Hematopoietic multipotent progenitor cell treated with erythropoietin and hydrocortisone succinate and interleukin-3 and kit ligand, for 15 days (in vitro differentiated cells): ENCODE measurements around the gene POT1.

Experiments
- DNase-seq: peaks from one replicate; pipeline ENCODE4 v3.0.0-alpha.2; 2015; ENCODE audit warnings: low spot score

POT1 gene

GRCh38 chr7:124909808-124910207, 19.8 kb downstream of the POT1 start:
- no peak for DNase-seq

GRCh38 chr7:124908259-124908658, 21.4 kb downstream of the POT1 start:
- no peak for DNase-seq

- no peak for DNase-seq
These were observed 22.1 kb downstream of the POT1 start for GRCh38 chr7:124907490-124907889.

GRCh38 chr7:124898531-124898930, 31.1 kb downstream of the POT1 start:
- DNase-seq = no peak

GRCh38 chr7:124896001-124896400, 33.6 kb downstream of the POT1 start:
- DNase-seq = no peak

- DNase-seq = no peak
These were observed 36.3 kb downstream of the POT1 start for GRCh38 chr7:124893140-124893827.

GRCh38 chr7:124887247-124887646, 42.4 kb downstream of the POT1 start:
- no peak for DNase-seq

- DNase-seq = no peak
These were observed 47.6 kb downstream of the POT1 start for GRCh38 chr7:124881981-124882380.

GRCh38 chr7:124879771-124880170, 49.9 kb downstream of the POT1 start:
- no peak for DNase-seq

GRCh38 chr7:124879103-124879502, 50.5 kb downstream of the POT1 start:
- DNase-seq = no peak

GRCh38 chr7:124874644-124875163, 54.9 kb downstream of the POT1 start:
- no peak for DNase-seq

- no peak for DNase-seq
These were observed 71.9 kb downstream of the POT1 start for GRCh38 chr7:124857672-124858235.

- DNase-seq = peak; percentile 35
These were observed 73.2 kb downstream of the POT1 start for GRCh38 chr7:124856299-124856888.

GRCh38 chr7:124843336-124843735, 86.3 kb downstream of the POT1 start:
- DNase-seq = no peak

GRCh38 chr7:124840435-124840834, 89.2 kb downstream of the POT1 start:
- no peak for DNase-seq

GRCh38 chr7:124839687-124840086, 89.9 kb downstream of the POT1 start:
- no peak for DNase-seq

GRCh38 chr7:124836173-124836572, 93.5 kb downstream of the POT1 start:
- DNase-seq = no peak

- no peak for DNase-seq
These were observed 110.8 kb downstream of the POT1 start for GRCh38 chr7:124818807-124819206.

- no peak for DNase-seq
These were observed 115.4 kb downstream of the POT1 start for GRCh38 chr7:124813994-124814798.

- DNase-seq = no peak
These were observed 116.9 kb downstream of the POT1 start for GRCh38 chr7:124812764-124813163.

GRCh38 chr7:124811341-124811740, 118.3 kb downstream of the POT1 start:
- DNase-seq = no peak

GRCh38 chr7:124810605-124811004, 119.0 kb downstream of the POT1 start:
- no peak for DNase-seq

GRCh38 chr7:124808206-124808605, 121.4 kb downstream of the POT1 start:
- no peak for DNase-seq
